SU-DHL-6 (cell line): Measurements from ENCODE around the gene CTBP1.

Experiments
- EZH2phosphoT487 ChIP-seq: fragments of 200-600 bp; sonication (generic), shearing (Covaris generic); conservative IDR thresholded peaks from 2 replicates; pipeline ENCODE4 v1.6.1; 2018; ENCODE audit warnings: mild to moderate bottlenecking, antibody characterized with exemption, low read length, moderate library complexity, mixed read lengths
- TF ChIP-seq, protein P1 (sequence below): fragments of 200-600 bp; sonication (generic); IDR thresholded peaks from one replicate; pipeline ENCODE4 v1.5.1; 2017; ENCODE audit warnings: antibody characterized with exemption, mild to moderate bottlenecking, low read length, moderate library complexity; ENCODE audit not compliant: insufficient read depth, poor library complexity, severe bottlenecking

DNA sequence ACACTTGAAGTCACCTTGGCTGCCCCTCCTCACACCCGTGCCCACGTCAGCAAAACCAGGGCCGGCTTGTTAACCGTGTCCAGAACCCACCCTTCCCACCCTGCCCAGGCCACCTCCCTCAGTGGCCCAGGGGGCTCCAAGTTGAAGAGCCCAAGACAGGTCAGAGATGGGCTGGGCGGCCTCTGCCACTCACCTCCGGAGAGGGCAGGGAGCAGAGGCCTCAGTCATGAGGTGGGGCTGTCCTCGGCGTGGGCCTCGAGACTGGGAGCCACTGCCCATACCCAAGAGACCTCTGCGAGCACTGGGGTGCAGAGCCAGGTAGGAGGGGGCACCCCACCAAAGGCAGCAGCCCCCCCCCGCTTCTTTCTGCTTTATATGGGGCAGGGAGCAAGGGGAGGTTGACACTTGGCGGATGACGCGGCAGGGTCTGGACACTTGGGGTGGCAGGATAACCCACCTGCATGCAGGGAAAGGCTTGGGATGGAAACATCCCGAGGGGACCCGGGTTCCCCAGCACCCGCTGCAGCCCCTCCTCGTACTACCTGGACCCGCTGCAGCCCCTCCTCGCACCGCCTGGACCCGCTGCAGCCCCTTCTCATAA lies 38.6 kb downstream of the CTBP1 start:
- TF ChIP-seq, protein P1, sequence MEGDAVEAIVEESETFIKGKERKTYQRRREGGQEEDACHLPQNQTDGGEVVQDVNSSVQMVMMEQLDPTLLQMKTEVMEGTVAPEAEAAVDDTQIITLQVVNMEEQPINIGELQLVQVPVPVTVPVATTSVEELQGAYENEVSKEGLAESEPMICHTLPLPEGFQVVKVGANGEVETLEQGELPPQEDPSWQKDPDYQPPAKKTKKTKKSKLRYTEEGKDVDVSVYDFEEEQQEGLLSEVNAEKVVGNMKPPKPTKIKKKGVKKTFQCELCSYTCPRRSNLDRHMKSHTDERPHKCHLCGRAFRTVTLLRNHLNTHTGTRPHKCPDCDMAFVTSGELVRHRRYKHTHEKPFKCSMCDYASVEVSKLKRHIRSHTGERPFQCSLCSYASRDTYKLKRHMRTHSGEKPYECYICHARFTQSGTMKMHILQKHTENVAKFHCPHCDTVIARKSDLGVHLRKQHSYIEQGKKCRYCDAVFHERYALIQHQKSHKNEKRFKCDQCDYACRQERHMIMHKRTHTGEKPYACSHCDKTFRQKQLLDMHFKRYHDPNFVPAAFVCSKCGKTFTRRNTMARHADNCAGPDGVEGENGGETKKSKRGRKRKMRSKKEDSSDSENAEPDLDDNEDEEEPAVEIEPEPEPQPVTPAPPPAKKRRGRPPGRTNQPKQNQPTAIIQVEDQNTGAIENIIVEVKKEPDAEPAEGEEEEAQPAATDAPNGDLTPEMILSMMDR = no peak
- TF ChIP-seq EZH2phosphoT487 = no peak
